Measurements from ENCODE around the gene TLCD1.

DNA sequence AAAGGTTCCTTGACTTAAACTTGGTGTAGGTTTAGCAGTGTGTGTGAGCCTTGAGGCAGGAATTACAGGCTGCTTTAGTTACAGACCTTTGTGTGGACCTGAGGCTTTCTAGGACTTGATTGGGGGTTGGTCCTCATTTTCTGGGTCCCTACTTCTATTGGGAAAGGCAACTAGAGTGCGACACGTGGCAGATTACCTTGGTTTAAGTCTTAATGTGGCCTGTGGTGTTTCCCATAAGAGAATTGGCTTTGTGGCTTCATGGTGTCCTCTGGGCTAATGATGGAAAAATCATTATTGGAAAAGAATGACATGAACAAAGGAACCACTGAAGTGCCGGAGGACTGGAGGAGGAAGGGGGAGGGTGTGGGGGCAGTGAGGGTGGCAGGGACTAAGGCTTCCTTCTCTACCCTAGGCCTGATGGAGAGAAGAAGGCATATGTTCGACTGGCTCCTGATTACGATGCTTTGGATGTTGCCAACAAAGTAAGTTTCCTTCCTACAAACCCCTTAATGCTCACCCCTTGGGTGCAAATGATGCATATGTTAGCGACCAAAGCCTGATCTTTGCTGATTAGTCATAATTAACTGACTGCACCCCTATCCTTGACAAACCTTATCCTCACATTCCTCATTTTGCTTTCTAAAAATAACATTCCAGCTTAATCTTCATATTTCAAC lies 2.7 kb downstream of the TLCD1 start:
- TF ChIP-seq, protein P1, sequence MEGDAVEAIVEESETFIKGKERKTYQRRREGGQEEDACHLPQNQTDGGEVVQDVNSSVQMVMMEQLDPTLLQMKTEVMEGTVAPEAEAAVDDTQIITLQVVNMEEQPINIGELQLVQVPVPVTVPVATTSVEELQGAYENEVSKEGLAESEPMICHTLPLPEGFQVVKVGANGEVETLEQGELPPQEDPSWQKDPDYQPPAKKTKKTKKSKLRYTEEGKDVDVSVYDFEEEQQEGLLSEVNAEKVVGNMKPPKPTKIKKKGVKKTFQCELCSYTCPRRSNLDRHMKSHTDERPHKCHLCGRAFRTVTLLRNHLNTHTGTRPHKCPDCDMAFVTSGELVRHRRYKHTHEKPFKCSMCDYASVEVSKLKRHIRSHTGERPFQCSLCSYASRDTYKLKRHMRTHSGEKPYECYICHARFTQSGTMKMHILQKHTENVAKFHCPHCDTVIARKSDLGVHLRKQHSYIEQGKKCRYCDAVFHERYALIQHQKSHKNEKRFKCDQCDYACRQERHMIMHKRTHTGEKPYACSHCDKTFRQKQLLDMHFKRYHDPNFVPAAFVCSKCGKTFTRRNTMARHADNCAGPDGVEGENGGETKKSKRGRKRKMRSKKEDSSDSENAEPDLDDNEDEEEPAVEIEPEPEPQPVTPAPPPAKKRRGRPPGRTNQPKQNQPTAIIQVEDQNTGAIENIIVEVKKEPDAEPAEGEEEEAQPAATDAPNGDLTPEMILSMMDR (conservative IDR thresholded peaks at IDR 0.05) = no peak
- TF ChIP-seq EZH2 (IDR thresholded peaks at IDR 0.05; ENCODE audit: low read depth) = no peak

All from PC-9 (cell line).